HCT116 (cell line): ENCODE measurements around the gene PHLDA1. TPM values are rescaled to one million over a fixed set of nuclear protein-coding genes. Genes with fewer than 3 reads are reported as not detected.

Experiments used
- ATAC-seq: fragments of 200-7000 bp; cut with Tn5 transposase; 2 replicates; pipeline ENCODE4 v1.9.1; 2020; ENCODE audit warnings: mild to moderate bottlenecking, moderate library complexity
- BruUV-seq: library from RNA; stranded (reverse); fragments of 400-500 nt; replicated peaks from 2 replicates; lab custom pipeline; 2021; lab: Mats Ljungman, UMichigan
- CTCF ChIA-PET: fragments of 300-600 bp; sonication (Branson Sonifier 250); formaldehyde crosslinking; loops from one replicate; lab custom pipeline; 2021; ENCODE audit warnings: antibody characterized with exemption; lab: Charles Lee
- POLR2A ChIA-PET: fragments of 300-600, 350-600 bp; sonication (Branson Sonifier 250); formaldehyde crosslinking; loops from one replicate; lab custom pipeline; 2021; ENCODE audit warnings: antibody characterized with exemption; lab: Charles Lee
- RAD21 ChIA-PET, 2 experiments: fragments of 300-600 bp; sonication (Branson Sonifier 250); formaldehyde crosslinking; loops; one replicate each; lab custom pipeline; 2023; ENCODE audit warnings: low total read pairs in 2 of 2; ENCODE audit not compliant: uncharacterized antibody in 2 of 2, unreplicated experiment in 2 of 2, low non-redundant PET in 1 of 2; lab: Charles Lee
- DNase-seq: peaks from one replicate; pipeline ENCODE4 v3.0.0-alpha.2; 2010; ENCODE audit warnings: low read depth, low spot score
- H2AFZ ChIP-seq: fragments of 200-600 bp; shearing (Covaris generic), sonication (generic); 2 replicates; pipeline ENCODE4 v1.6.1; 2017; ENCODE audit warnings: low read depth, mixed run types, mixed read lengths, antibody characterized with exemption, low read length; ENCODE audit not compliant: poor library complexity, severe bottlenecking
- H3K27ac ChIP-seq: 2 replicates; pipeline ENCODE4 v1.5.1; 2012; ENCODE audit warnings: low read depth, low read length
- H3K27me3 ChIP-seq: fragments of 200-600 bp; sonication (generic); 2 replicates; pipeline ENCODE4 v1.6.1; 2016; ENCODE audit warnings: mixed run types, low read length, mixed read lengths; ENCODE audit not compliant: insufficient read depth
- H3K36me3 ChIP-seq, 2 experiments: fragments of 200-500 bp in 1 of 2; fragments of 200-600 bp in 1 of 2; sonication (Bioruptor generic) in 1 of 2; sonication (generic) in 1 of 2; 2 replicates each; pipeline versions ENCODE4 v1.5.1 to v1.6.1; 2014 to 2016; ENCODE audit warnings: low read length in 2 of 2, inconsistent platforms in 1 of 2, mixed read lengths in 1 of 2, mixed run types in 1 of 2; ENCODE audit not compliant: insufficient read depth in 2 of 2, control insufficient read depth in 1 of 2
- H3K4me1 ChIP-seq, 2 experiments: fragments of 200-600 bp in 1 of 2; sonication (generic) in 1 of 2; 2 replicates each; pipeline versions ENCODE4 v1.5.1 to v1.6.1; 2012 to 2017; ENCODE audit warnings: low read length in 2 of 2, inconsistent platforms in 1 of 2, mild to moderate bottlenecking in 1 of 2, mixed read lengths in 1 of 2, mixed run types in 1 of 2, moderate library complexity in 1 of 2; ENCODE audit not compliant: insufficient read depth in 2 of 2, control insufficient read depth in 1 of 2
- H3K4me2 ChIP-seq: fragments of 200-600 bp; sonication (generic); 2 replicates; pipeline ENCODE4 v1.6.1; 2017; ENCODE audit warnings: mixed run types, low read length, mixed read lengths
- H3K4me3 ChIP-seq, 2 experiments: fragments of 200-600 bp in 1 of 2; sonication (generic) in 1 of 2; replicated peaks in 1 of 2; 2 replicates each; pipeline ENCODE4 v1.5.1; 2011 to 2016; ENCODE audit warnings: low read length in 2 of 2, control low read depth in 1 of 2, low read depth in 1 of 2, mild to moderate bottlenecking in 1 of 2, mixed read lengths in 1 of 2, mixed run types in 1 of 2
- H3K79me2 ChIP-seq: fragments of 200-600 bp; sonication (generic); 2 replicates; pipeline ENCODE4 v1.6.1; 2017; ENCODE audit warnings: mild to moderate bottlenecking, mixed run types, low read length, moderate library complexity, mixed read lengths; ENCODE audit not compliant: insufficient read depth
- H3K9ac ChIP-seq: fragments of 200-600 bp; sonication (generic); 2 replicates; pipeline ENCODE4 v1.6.1; 2016; ENCODE audit warnings: low read length, mixed read lengths
- H3K9me2 ChIP-seq: fragments of 200-600 bp; sonication (generic), shearing (Covaris generic); 2 replicates; pipeline ENCODE4 v1.6.1; 2017; ENCODE audit warnings: mixed run types, mild to moderate bottlenecking, moderate library complexity; ENCODE audit not compliant: insufficient read depth
- H3K9me3 ChIP-seq, 2 experiments: fragments of 200-500 bp in 1 of 2; fragments of 200-600 bp in 1 of 2; sonication (Bioruptor generic) in 1 of 2; sonication (generic) in 1 of 2; 2 replicates each; pipeline ENCODE4 v1.6.1; 2014 to 2017; ENCODE audit warnings: low read length in 2 of 2, mixed read lengths in 2 of 2, inconsistent platforms in 1 of 2, low read depth in 1 of 2, mild to moderate bottlenecking in 1 of 2, mixed run types in 1 of 2, moderate library complexity in 1 of 2; ENCODE audit not compliant: control insufficient read depth in 1 of 2, insufficient read depth in 1 of 2
- H4K20me1 ChIP-seq: fragments of 200-600 bp; sonication (generic), shearing (Covaris generic); 2 replicates; pipeline ENCODE4 v1.6.1; 2017; ENCODE audit warnings: mixed run types, mild to moderate bottlenecking, moderate library complexity; ENCODE audit not compliant: insufficient read depth
- CEBPB ChIP-seq: IDR thresholded peaks from 2 replicates; pipeline ENCODE4 v1.6.1; 2012; ENCODE audit warnings: low read depth
- JUND ChIP-seq: IDR thresholded peaks from 2 replicates; pipeline ENCODE4 v1.6.1; 2012
- SP1 ChIP-seq: IDR thresholded peaks from 2 replicates; pipeline ENCODE4 v1.6.1; 2012; ENCODE audit warnings: low read depth
- ZFX ChIP-seq: fragments of 450-650 bp; IDR thresholded peaks from 2 replicates; pipeline ENCODE4 v1.6.1; 2017
- intact Hi-C: fragments of 100-400 bp; cut with micrococcal nuclease; formaldehyde crosslinking; loops from 2 replicates; pipeline ENCODE4 v1.10.0; 2022
- total RNA-seq: library from RNA; stranded (reverse); gene quantifications from one replicate; pipeline ENCODE4 v1.2.1, GENCODE V29; 2021; ENCODE audit not compliant: unreplicated experiment
- TF ChIP-seq, protein P1 (sequence below): IDR thresholded peaks from 2 replicates; pipeline ENCODE4 v1.6.1; 2012
- TF ChIP-seq, protein P2 (sequence below), 3 experiments: fragments of 200-600 bp in 1 of 3; sonication (generic) in 1 of 3; IDR thresholded peaks in 2 of 3; conservative IDR thresholded peaks in 1 of 3; 2 replicates each; pipeline ENCODE4 v1.5.1; 2012 to 2017; ENCODE audit warnings: low read depth in 2 of 3, low read length in 2 of 3, antibody characterized with exemption in 1 of 3, borderline replicate concordance in 1 of 3, control low read depth in 1 of 3, mild to moderate bottlenecking in 1 of 3, mixed read lengths in 1 of 3, mixed run types in 1 of 3, moderate library complexity in 1 of 3; ENCODE audit not compliant: insufficient read depth in 1 of 3

PHLDA1 gene
- total RNA-seq, 1 experiment from 2014 or later, result 231 TPM

DNA sequence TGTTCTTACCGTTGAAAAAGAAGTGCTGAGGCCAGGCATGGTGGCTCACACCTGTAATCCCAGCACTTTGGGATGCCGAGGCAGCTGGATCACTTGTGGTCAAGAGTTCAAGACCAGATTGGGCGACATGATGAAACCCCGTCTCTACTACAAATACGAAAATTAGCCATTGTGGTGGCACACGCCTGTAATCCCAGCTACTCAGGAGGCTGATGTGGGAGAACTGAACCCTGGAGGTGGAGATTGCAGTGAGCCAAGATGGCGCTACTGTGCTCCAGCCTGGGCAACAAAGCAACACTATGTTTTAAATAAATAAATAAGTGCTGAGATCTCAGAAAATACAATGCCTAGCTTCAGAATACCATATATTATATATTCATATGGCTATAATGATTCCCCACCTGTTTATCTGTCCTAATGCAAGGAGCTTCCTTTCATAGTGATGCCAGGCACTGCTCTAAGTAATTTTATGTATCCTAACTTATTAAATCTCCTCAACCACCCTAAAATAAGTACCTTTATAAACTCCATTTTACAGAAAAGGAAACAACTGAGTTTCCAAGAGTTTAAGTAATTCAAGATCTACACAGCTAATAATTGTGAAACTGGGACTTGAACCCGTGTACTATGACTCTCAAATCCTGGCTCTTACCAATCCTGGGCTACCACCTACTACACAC lies 7.3 kb downstream of the PHLDA1 start:
- Histone ChIP-seq H2AFZ (no peak overlapping the region), H3K79me2 (peaks cover 11% of the 10 kb centered on the region), H3K36me3 (peaks cover 4 to 8% of the 10 kb centered on the region in 2 experiments; a peak in 2 of 4 replicates), H3K4me1 (peaks cover 40 to 93% of the 10 kb centered on the region in 2 experiments), H3K9me2 (no peaks in the 10 kb centered on the region), H3K4me3 (no peak overlapping the region), H3K27me3 (no peaks in the 10 kb centered on the region), H3K9ac (peak overlapping the region; percentile 39; the same call in 1 of the 2 replicates), H3K4me2 (peak overlapping the region; percentile 36; the same call in 1 of the 2 replicates), H4K20me1 (no peaks in the 10 kb centered on the region), H3K27ac (peak overlapping the region; percentile 88), H3K9me3 (no peaks in the 10 kb centered on the region)
- intact Hi-C loops, result loop anchor here (2.0 to 10.0 kb wide), 3 partner anchors 45 to 689 kb away; partner anchors contain the start of genes CAPS2 and GLIPR1L1
- CTCF ChIA-PET, result interaction anchor here (0.6 kb wide), 1 partner anchor 19 kb away, joined by 3 read pairs; no protein-coding TSS in a partner anchor
- POLR2A ChIA-PET, result interaction anchor here (0.7 to 5.4 kb wide), 16 partner anchors 11 to 384 kb away, joined by 3 to 23 read pairs (median 3); no protein-coding TSS in a partner anchor
- RAD21 ChIA-PET, result interaction anchor here in 1 of 2 experiments (0.7 kb wide), 1 partner anchor 499 kb away, joined by 3 read pairs; no protein-coding TSS in a partner anchor
- BruUV-seq, result no TSS peak
- DNase-seq (no peak), ATAC-seq (no peak)
- 0 out of 2 replicates have a peak, but pooled peaks have one; percentile 5 for TF ChIP-seq CEBPB
- no peak for TF ChIP-seq SP1

DNA sequence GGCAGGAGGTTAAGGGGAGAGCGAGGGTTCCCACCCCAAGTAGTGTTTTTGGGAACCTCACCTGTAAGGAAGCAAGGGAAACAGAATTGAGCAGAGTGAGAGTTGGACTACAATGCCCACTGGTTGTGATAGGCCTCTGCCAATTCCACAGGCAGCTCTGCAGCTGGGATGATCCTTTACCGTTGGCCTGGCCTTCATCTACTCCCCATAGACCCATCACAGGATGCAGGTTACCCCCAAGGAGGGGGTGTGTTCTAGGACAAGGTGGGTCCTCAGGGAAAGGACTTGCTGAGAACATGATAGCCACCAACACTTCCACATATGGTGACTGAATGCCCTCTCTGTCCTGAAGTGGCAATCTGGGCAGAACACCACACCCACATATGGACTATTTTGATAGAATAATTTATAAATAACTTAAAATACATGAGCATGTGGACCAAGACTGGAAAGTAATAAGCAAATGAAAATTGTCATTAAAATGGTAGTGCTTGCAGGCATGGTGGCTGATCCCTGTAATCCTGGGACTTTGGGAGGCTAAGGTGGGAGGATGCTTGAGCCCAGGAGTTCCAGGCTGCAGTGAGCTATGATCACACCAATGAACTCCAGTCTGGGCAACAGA lies 8.4 kb downstream of the PHLDA1 start:
- H3K27me3 ChIP-seq, result no peaks in the 10 kb centered on the region
- no peak overlapping the region for H3K4me3 ChIP-seq
- POLR2A ChIA-PET, result interaction anchor here (0.8 to 5.4 kb wide), 6 partner anchors 10 to 362 kb away, joined by 3 to 23 read pairs (median 4); no protein-coding TSS in a partner anchor
- peaks cover 41 to 92% of the 10 kb centered on the region in 2 experiments for H3K4me1 ChIP-seq
- H3K4me2 ChIP-seq, result no peak overlapping the region
- no peaks in the 10 kb centered on the region for H4K20me1 ChIP-seq
- no peak overlapping the region for H2AFZ ChIP-seq
- intact Hi-C loops, result loop anchor here (5.0 to 10.0 kb wide), 2 partner anchors 131 to 688 kb away; partner anchors contain the start of genes CAPS2 and GLIPR1L1
- ATAC-seq (no peak), DNase-seq (no peak)
- no peaks in the 10 kb centered on the region for H3K9me3 ChIP-seq
- H3K79me2 ChIP-seq, result no peaks in the 10 kb centered on the region
- CTCF ChIA-PET, result no interaction called here
- no TSS peak for BruUV-seq
- H3K27ac ChIP-seq, result peak overlapping the region; percentile 88
- TF ChIP-seq, protein P1, sequence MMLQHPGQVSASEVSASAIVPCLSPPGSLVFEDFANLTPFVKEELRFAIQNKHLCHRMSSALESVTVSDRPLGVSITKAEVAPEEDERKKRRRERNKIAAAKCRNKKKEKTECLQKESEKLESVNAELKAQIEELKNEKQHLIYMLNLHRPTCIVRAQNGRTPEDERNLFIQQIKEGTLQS, result no peak
- TF ChIP-seq JUND (no peak), ZFX (no peak)
- TF ChIP-seq, protein P2, sequence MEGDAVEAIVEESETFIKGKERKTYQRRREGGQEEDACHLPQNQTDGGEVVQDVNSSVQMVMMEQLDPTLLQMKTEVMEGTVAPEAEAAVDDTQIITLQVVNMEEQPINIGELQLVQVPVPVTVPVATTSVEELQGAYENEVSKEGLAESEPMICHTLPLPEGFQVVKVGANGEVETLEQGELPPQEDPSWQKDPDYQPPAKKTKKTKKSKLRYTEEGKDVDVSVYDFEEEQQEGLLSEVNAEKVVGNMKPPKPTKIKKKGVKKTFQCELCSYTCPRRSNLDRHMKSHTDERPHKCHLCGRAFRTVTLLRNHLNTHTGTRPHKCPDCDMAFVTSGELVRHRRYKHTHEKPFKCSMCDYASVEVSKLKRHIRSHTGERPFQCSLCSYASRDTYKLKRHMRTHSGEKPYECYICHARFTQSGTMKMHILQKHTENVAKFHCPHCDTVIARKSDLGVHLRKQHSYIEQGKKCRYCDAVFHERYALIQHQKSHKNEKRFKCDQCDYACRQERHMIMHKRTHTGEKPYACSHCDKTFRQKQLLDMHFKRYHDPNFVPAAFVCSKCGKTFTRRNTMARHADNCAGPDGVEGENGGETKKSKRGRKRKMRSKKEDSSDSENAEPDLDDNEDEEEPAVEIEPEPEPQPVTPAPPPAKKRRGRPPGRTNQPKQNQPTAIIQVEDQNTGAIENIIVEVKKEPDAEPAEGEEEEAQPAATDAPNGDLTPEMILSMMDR (IDR thresholded peaks at IDR 0.05 in 2 of 3, conservative IDR thresholded peaks at IDR 0.05 in 1 of 3; ENCODE audit: borderline replicate concordance in 1 of 3, insufficient read depth in 1 of 3, low read depth in 2 of 3, low read length in 2 of 3), result no peak
- H3K9me2 ChIP-seq, result no peaks in the 10 kb centered on the region
- RAD21 ChIA-PET, result no interaction called here
- peak overlapping the region; percentile 14; the same call in 1 of the 2 replicates for H3K9ac ChIP-seq
- no peaks in the 10 kb centered on the region for H3K36me3 ChIP-seq
